BJ (cell line): ENCODE measurements around the gene FLACC1. TPM values are rescaled to one million over a fixed set of nuclear protein-coding genes. Genes with fewer than 3 reads are reported as not detected.
"Not testable (repeated sequence)": the region's sequence is repeated elsewhere in the genome, so short reads cannot be mapped to it uniquely, and the experiment has no call there.

ENCODE experiments used
- CTCF ChIA-PET: fragments of 350-600 bp; formaldehyde crosslinking; extraction: SDS; loops from one replicate; lab custom pipeline; 2021; ENCODE audit warnings: antibody characterized with exemption, inconsistent platforms; lab: Yijun Ruan, JAX
- POLR2A ChIA-PET: fragments of 300-600 bp; sonication (Branson Sonifier 250); formaldehyde crosslinking; extraction: SDS; loops from one replicate; lab custom pipeline; 2021; ENCODE audit warnings: antibody characterized with exemption; lab: Charles Lee
- DNase-seq: peaks from one replicate; pipeline ENCODE4 v3.0.0-alpha.2; 2011; ENCODE audit warnings: low read depth
- H3K27me3 ChIP-seq: 2 replicates; pipeline ENCODE4 v1.6.0; 2011; ENCODE audit warnings: low read length; ENCODE audit not compliant: control insufficient read depth, insufficient read depth
- H3K36me3 ChIP-seq: 2 replicates; pipeline ENCODE4 v1.5.1; 2011; ENCODE audit warnings: low read length; ENCODE audit not compliant: control insufficient read depth, insufficient read depth
- H3K4me3 ChIP-seq: 2 replicates; pipeline ENCODE4 v1.5.1; 2011; ENCODE audit warnings: low read depth, mild to moderate bottlenecking, control low read depth, low read length
- polyA plus RNA-seq: library from polyadenylated mRNA; depleted of rRNA; stranded (reverse); fragments of >200 nt; gene quantifications from 2 replicates; pipeline ENCODE4 v1.2.3, GENCODE V29; 2011
- TF ChIP-seq, protein P1 (sequence below): IDR thresholded peaks from 2 replicates; pipeline ENCODE4 v1.5.1; 2011; ENCODE audit warnings: low read depth, mild to moderate bottlenecking, control low read depth, inconsistent platforms, low read length, moderate library complexity; ENCODE audit not compliant: insufficient read depth

The FLACC1 gene
- polyA plus RNA-seq, 1 experiment = 0.49 TPM

- TF ChIP-seq, protein P1, sequence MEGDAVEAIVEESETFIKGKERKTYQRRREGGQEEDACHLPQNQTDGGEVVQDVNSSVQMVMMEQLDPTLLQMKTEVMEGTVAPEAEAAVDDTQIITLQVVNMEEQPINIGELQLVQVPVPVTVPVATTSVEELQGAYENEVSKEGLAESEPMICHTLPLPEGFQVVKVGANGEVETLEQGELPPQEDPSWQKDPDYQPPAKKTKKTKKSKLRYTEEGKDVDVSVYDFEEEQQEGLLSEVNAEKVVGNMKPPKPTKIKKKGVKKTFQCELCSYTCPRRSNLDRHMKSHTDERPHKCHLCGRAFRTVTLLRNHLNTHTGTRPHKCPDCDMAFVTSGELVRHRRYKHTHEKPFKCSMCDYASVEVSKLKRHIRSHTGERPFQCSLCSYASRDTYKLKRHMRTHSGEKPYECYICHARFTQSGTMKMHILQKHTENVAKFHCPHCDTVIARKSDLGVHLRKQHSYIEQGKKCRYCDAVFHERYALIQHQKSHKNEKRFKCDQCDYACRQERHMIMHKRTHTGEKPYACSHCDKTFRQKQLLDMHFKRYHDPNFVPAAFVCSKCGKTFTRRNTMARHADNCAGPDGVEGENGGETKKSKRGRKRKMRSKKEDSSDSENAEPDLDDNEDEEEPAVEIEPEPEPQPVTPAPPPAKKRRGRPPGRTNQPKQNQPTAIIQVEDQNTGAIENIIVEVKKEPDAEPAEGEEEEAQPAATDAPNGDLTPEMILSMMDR = no peak
- ChIA-PET CTCF (no interaction called here), POLR2A (no interaction called here)
- peaks cover 10% of the 10 kb centered on the region for H3K36me3 ChIP-seq
- no peak overlapping the region for H3K4me3 ChIP-seq
- no peak for DNase-seq
- no peaks in the 10 kb centered on the region for H3K27me3 ChIP-seq
Observed at GRCh38 chr2:201378496-201379397, 21.6 kb upstream of the FLACC1 start.

GRCh38 chr2:201377218-201377617, 20.1 kb upstream of the FLACC1 start:
- CTCF ChIA-PET = interaction anchor here (1.1 kb wide), 1 partner anchor 13 kb away, joined by 3 read pairs; no protein-coding TSS in a partner anchor
- TF ChIP-seq, protein P1 = no peak
- POLR2A ChIA-PET = no interaction called here

GRCh38 chr2:201369775-201370174, 12.6 kb upstream of the FLACC1 start:
- POLR2A ChIA-PET = no interaction called here
- Histone ChIP-seq H3K27me3 (no peaks in the 10 kb centered on the region), H3K36me3 (no peaks in the 10 kb centered on the region), H3K4me3 (no peak overlapping the region)
- DNase-seq = no peak
- TF ChIP-seq, protein P1 = no peak
- CTCF ChIA-PET = interaction anchor here (0.7 kb wide), 1 partner anchor 15 kb away, joined by 4 read pairs; no protein-coding TSS in a partner anchor

More at GRCh38 chr2:201377218-201377617, 20.1 kb upstream of the FLACC1 start:
- peaks cover 6% of the 10 kb centered on the region for H3K36me3 ChIP-seq
- no peak overlapping the region for H3K4me3 ChIP-seq
- no peaks in the 10 kb centered on the region for H3K27me3 ChIP-seq
- DNase-seq = no peak

GRCh38 chr2:201369318-201369717, 12.2 kb upstream of the FLACC1 start:
- H3K36me3 ChIP-seq, POLR2A ChIA-PET: not testable (repeated sequence)

GRCh38 chr2:201366146-201366545, 9.0 kb upstream of the FLACC1 start:
- peaks cover 7% of the 10 kb centered on the region for H3K36me3 ChIP-seq

More at GRCh38 chr2:201369318-201369717, 12.2 kb upstream of the FLACC1 start:
- H3K27me3 ChIP-seq, CTCF ChIA-PET, DNase-seq, H3K4me3 ChIP-seq: not testable (repeated sequence)

More at GRCh38 chr2:201366146-201366545, 9.0 kb upstream of the FLACC1 start:
- Histone ChIP-seq H3K27me3 (no peaks in the 10 kb centered on the region), H3K4me3 (no peak overlapping the region)
- no peak for DNase-seq
- TF ChIP-seq, protein P1 = no peak
- ChIA-PET CTCF (interaction anchor here (1.7 kb wide), 1 partner anchor 131 kb away, joined by 5 read pairs; no protein-coding TSS in a partner anchor), POLR2A (no interaction called here)
